GM12878 (cell line): ENCODE measurements around the gene PPP2R1B. TPM values are rescaled to one million over a fixed set of nuclear protein-coding genes. Genes with fewer than 3 reads are reported as not detected.

ENCODE experiments used
- ATAC-seq: fragments of 200-7000 bp; cut with Tn5 transposase; 3 replicates; pipeline ENCODE4 v1.9.1; 2020; ENCODE audit warnings: mild to moderate bottlenecking, moderate library complexity
- BruUV-seq: library from RNA; stranded (reverse); fragments of 400-500 nt; replicated peaks from 2 replicates; lab custom pipeline; 2021; lab: Mats Ljungman, UMichigan
- CTCF ChIA-PET: fragments of 300-600 bp; sonication (Branson Sonifier 250); formaldehyde crosslinking; extraction: SDS; loops from one replicate; lab custom pipeline; 2021; ENCODE audit warnings: inconsistent platforms; lab: Yijun Ruan, JAX
- POLR2A ChIA-PET: fragments of 350-600 bp; formaldehyde crosslinking; extraction: SDS; loops from one replicate; lab custom pipeline; 2021; ENCODE audit warnings: inconsistent platforms; lab: Charles Lee
- RAD21 ChIA-PET: fragments of 300-600 bp; sonication (Branson Sonifier 250); formaldehyde crosslinking; loops from one replicate; lab custom pipeline; 2023; ENCODE audit warnings: antibody characterized with exemption; ENCODE audit not compliant: unreplicated experiment; lab: Charles Lee
- SMC1A ChIA-PET: fragments of 300-600 bp; sonication (Branson Sonifier 250); formaldehyde crosslinking; loops from one replicate; lab custom pipeline; 2023; ENCODE audit not compliant: unreplicated experiment, uncharacterized antibody; lab: Charles Lee
- DNase-seq: peaks from one replicate; pipeline ENCODE4 v3.0.0-alpha.2; 2011; ENCODE audit warnings: low read depth, low spot score
- FAIRE-seq: peaks from 3 replicates; lab custom pipeline; 2011; peaks lifted over from hg19 to GRCh38; lab: Jason Lieb, UNC
- H2AFZ ChIP-seq: 2 replicates; pipeline ENCODE4 v1.6.0; 2011; ENCODE audit warnings: low read depth, low read length, control low read depth; ENCODE audit not compliant: control insufficient read depth
- H3K27ac ChIP-seq: 2 replicates; pipeline ENCODE4 v1.5.1; 2011; ENCODE audit warnings: control low read depth; ENCODE audit not compliant: control insufficient read depth, insufficient read depth
- H3K27me3 ChIP-seq, 2 experiments: replicated peaks in 1 of 2; 2 replicates each; pipeline versions ENCODE4 v1.6.0 to v1.6.1; 2011; ENCODE audit warnings: low read length in 1 of 2; ENCODE audit not compliant: control insufficient read depth in 2 of 2, insufficient read depth in 2 of 2
- H3K36me3 ChIP-seq, 2 experiments: 2 replicates each; pipeline ENCODE4 v1.5.1; 2011; ENCODE audit warnings: low read length in 1 of 2; ENCODE audit not compliant: control insufficient read depth in 2 of 2, insufficient read depth in 2 of 2
- H3K4me1 ChIP-seq: 2 replicates; pipeline ENCODE4 v1.6.1; 2011; ENCODE audit warnings: mild to moderate bottlenecking, low read length, moderate library complexity, mixed read lengths; ENCODE audit not compliant: control insufficient read depth, insufficient read depth
- H3K4me2 ChIP-seq: 2 replicates; pipeline ENCODE4 v1.6.0; 2011; ENCODE audit warnings: control low read depth; ENCODE audit not compliant: control insufficient read depth, insufficient read depth
- H3K4me3 ChIP-seq: fragments of 200-600 bp; sonication (generic); 2 replicates; pipeline ENCODE4 v1.5.1; 2016
- H3K79me2 ChIP-seq: 2 replicates; pipeline ENCODE4 v1.6.0; 2011; ENCODE audit warnings: low read length; ENCODE audit not compliant: control insufficient read depth, insufficient read depth
- H3K9ac ChIP-seq: 2 replicates; pipeline ENCODE4 v1.8.0; 2011; ENCODE audit warnings: low read length, control low read depth, mixed read lengths; ENCODE audit not compliant: control insufficient read depth, insufficient read depth
- H3K9me3 ChIP-seq: replicated peaks from 3 replicates; pipeline ENCODE4 v1.5.1; 2011; ENCODE audit warnings: mild to moderate bottlenecking, low read length; ENCODE audit not compliant: control insufficient read depth, insufficient read depth
- H4K20me1 ChIP-seq: 2 replicates; pipeline ENCODE4 v1.6.0; 2011; ENCODE audit not compliant: control insufficient read depth, insufficient read depth
- CHD4 ChIP-seq: fragments of 200-600 bp; sonication (generic); IDR thresholded peaks from 2 replicates; pipeline ENCODE4 v1.6.1; 2016; ENCODE audit warnings: mild to moderate bottlenecking
- CREM ChIP-seq: IDR thresholded peaks from 2 replicates; pipeline ENCODE4 v1.6.1; 2014; ENCODE audit warnings: antibody characterized with exemption, low read depth
- EGR1 ChIP-seq, 2 experiments: IDR thresholded peaks; 1 replicate in 1 of 2; 2 replicates in 1 of 2; pipeline ENCODE4 v1.6.1; 2011 to 2012; ENCODE audit warnings: low read depth in 2 of 2, low read length in 2 of 2, borderline replicate concordance in 1 of 2, mild to moderate bottlenecking in 1 of 2, moderate library complexity in 1 of 2
- ETV6 ChIP-seq, 2 experiments: fragments of 450-650 bp in 1 of 2; IDR thresholded peaks in 1 of 2; conservative IDR thresholded peaks in 1 of 2; 2 replicates each; pipeline ENCODE4 v1.6.1; 2014; ENCODE audit warnings: antibody characterized with exemption in 1 of 2, borderline replicate concordance in 1 of 2, low read depth in 1 of 2, mild to moderate bottlenecking in 1 of 2, moderate library complexity in 1 of 2
- IKZF2 ChIP-seq, 2 experiments: fragments of 450-650 bp; IDR thresholded peaks; 2 replicates each; pipeline ENCODE4 v1.6.1; 2017; ENCODE audit warnings: mild to moderate bottlenecking in 2 of 2, moderate library complexity in 2 of 2
- NFIC ChIP-seq: IDR thresholded peaks from 2 replicates; pipeline ENCODE4 v1.6.1; 2012; ENCODE audit warnings: low read depth, mild to moderate bottlenecking, inconsistent platforms, low read length, moderate library complexity
- NFYA ChIP-seq: IDR thresholded peaks from 2 replicates; pipeline ENCODE4 v1.6.1; 2011; ENCODE audit warnings: low read depth, mild to moderate bottlenecking, low read length, improper control_type of control experiment, borderline replicate concordance
- NFYB ChIP-seq: IDR thresholded peaks from 2 replicates; pipeline ENCODE4 v1.6.1; 2011; ENCODE audit warnings: low read depth, mild to moderate bottlenecking, low read length, improper control_type of control experiment, moderate library complexity; ENCODE audit not compliant: insufficient read depth
- PML ChIP-seq: IDR thresholded peaks from 2 replicates; pipeline ENCODE4 v1.6.1; 2012; ENCODE audit warnings: low read length, inconsistent platforms
- POLR2A ChIP-seq: IDR thresholded peaks from 2 replicates; pipeline ENCODE4 v1.6.1; 2011; ENCODE audit warnings: low read depth, mild to moderate bottlenecking, low read length
- SP1 ChIP-seq: IDR thresholded peaks from one replicate; pipeline ENCODE4 v1.6.1; 2011; ENCODE audit warnings: low read depth, low read length
- ZNF274 ChIP-seq: IDR thresholded peaks from one replicate; pipeline ENCODE4 v1.8.0; 2011; ENCODE audit not compliant: insufficient read length, insufficient read depth
- ZNF687 ChIP-seq: fragments of 450-650 bp; IDR thresholded peaks from 2 replicates; pipeline ENCODE4 v1.6.1; 2017; ENCODE audit warnings: mild to moderate bottlenecking, moderate library complexity
- ZZZ3 ChIP-seq: IDR thresholded peaks from 2 replicates; pipeline ENCODE4 v1.6.1; 2011; ENCODE audit warnings: low read depth; ENCODE audit not compliant: control insufficient read depth, insufficient read length
- WGBS: methylation state at CpG from one replicate; pipeline ENCODE4 v1.1.6; 2016; ENCODE audit warnings: low lambda C conversion rate; ENCODE audit not compliant: insufficient replicate concordance, insufficient coverage; ENCODE audit errors: missing lambda C conversion rate; 5-methylcytosine and 5-hydroxymethylcytosine counted together
- in situ Hi-C: fragments of 300-500 bp; cut with MboI; formaldehyde crosslinking; loops from 9 replicates; pipeline ENCODE4 v1.14.3; 2018; ENCODE audit warnings: mixed read lengths
- intact Hi-C: fragments of 100-400 bp; cut with micrococcal nuclease; formaldehyde crosslinking; loops from one replicate; pipeline ENCODE4 v1.14.2; 2022; ENCODE audit not compliant: unreplicated experiment
- polyA plus RNA-seq, 11 experiments: library from polyadenylated mRNA; depleted of rRNA in 4 of 11; unstranded in 6 of 11; stranded (reverse) in 5 of 11; fragments of >200 nt; fragmentation: Nextera tagmentation in 4 of 11; fragmentation: Illumina TruSeq in 1 of 11; extraction: Ambion mirVana in 4 of 11; extraction: Trizol in 1 of 11; gene quantifications; 1 replicate in 1 of 11; 2 replicates in 10 of 11; pipeline versions ENCODE4 v1.2.1 to v1.2.3, GENCODE V29; 2011 to 2016; ENCODE audit warnings: inconsistent platforms in 2 of 11, missing spikeins in 2 of 11, low read depth in 1 of 11
- total RNA-seq, 4 experiments: library from RNA; depleted of rRNA in 3 of 4; stranded (reverse); fragments of >200 nt in 3 of 4; fragmentation: Illumina TruSeq in 1 of 4; extraction: Trizol in 1 of 4; gene quantifications; 2 replicates each; pipeline versions ENCODE4 v1.2.1 to v1.2.3, GENCODE V29; 2013 to 2021
- TF ChIP-seq, protein P1 (sequence below): IDR thresholded peaks from 2 replicates; pipeline ENCODE4 v1.6.1; 2012; ENCODE audit warnings: improper control_type of control experiment, low read depth, low read length; ENCODE audit not compliant: insufficient replicate concordance

PPP2R1B gene
- total and polyA plus RNA-seq, 10 of the 15 experiments (the other 5 are each of a cell fraction or from before 2014, with no cell fraction given) = 26.6 to 68.2 (median 35.7) TPM

DNA sequence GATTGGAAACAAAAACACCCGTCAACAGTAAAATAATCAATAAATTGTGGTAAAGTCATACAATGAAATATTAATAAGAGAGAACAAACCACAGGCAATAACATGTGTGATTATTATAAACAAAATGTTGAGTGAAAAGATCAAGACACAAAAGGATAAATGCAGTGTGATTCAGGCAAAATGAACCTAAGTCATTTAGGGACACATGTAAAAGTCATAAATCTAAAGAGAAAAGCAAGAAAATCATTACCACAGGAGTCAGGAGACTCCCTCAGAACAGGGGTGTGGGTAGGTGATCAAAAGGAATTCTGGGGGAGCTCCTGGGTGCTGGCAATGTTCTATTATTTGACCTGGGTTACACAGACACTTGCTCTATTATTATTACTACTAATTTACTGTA is 47.9 kb upstream of the PPP2R1B start:
- ChIA-PET CTCF (interaction anchor here (1.0 kb wide), 1 partner anchor 11 kb away, joined by 3 read pairs; no protein-coding TSS in a partner anchor), RAD21 (no interaction called here), SMC1A (no interaction called here), POLR2A (no interaction called here)
- Histone ChIP-seq H3K9ac (no peak overlapping the region), H3K4me3 (no peak overlapping the region), H3K4me2 (no peak overlapping the region), H3K27ac (no peak overlapping the region), H3K9me3 (no peaks in the 10 kb centered on the region), H3K36me3 (peaks cover 0 to 11% of the 10 kb centered on the region in 2 experiments; a peak in 1 of 4 replicates), H3K79me2 (no peaks in the 10 kb centered on the region), H3K4me1 (no peaks in the 10 kb centered on the region), H3K27me3 (no peaks in the 10 kb centered on the region), H4K20me1 (no peaks in the 10 kb centered on the region), H2AFZ (no peak overlapping the region)
- intact Hi-C loops (no loop called here), in situ Hi-C loops (no loop called here)
- WGBS = 100% methylated on average over 1 of the region's 1 CpG
- BruUV-seq = no TSS peak
- ATAC-seq (no peak), DNase-seq (no peak), FAIRE-seq (no peak)
- TF ChIP-seq PML (no peak), CHD4 (no peak), CREM (no peak), EGR1 (IDR thresholded peaks at IDR 0.05; ENCODE audit: borderline replicate concordance in 1 of 2, low read depth in 2 of 2, low read length in 2 of 2) (no peak), NFYB (no peak), NFIC (no peak), ETV6 (conservative IDR thresholded peaks at IDR 0.05 in 1 of 2, IDR thresholded peaks at IDR 0.05 in 1 of 2; ENCODE audit: borderline replicate concordance in 1 of 2, low read depth in 1 of 2) (no peak), SP1 (no peak), ZNF687 (no peak), ZZZ3 (no peak), ZNF274 (no peak), NFYA (no peak), IKZF2 (IDR thresholded peaks at IDR 0.05) (no peak), POLR2A (no peak)
- TF ChIP-seq, protein P1, sequence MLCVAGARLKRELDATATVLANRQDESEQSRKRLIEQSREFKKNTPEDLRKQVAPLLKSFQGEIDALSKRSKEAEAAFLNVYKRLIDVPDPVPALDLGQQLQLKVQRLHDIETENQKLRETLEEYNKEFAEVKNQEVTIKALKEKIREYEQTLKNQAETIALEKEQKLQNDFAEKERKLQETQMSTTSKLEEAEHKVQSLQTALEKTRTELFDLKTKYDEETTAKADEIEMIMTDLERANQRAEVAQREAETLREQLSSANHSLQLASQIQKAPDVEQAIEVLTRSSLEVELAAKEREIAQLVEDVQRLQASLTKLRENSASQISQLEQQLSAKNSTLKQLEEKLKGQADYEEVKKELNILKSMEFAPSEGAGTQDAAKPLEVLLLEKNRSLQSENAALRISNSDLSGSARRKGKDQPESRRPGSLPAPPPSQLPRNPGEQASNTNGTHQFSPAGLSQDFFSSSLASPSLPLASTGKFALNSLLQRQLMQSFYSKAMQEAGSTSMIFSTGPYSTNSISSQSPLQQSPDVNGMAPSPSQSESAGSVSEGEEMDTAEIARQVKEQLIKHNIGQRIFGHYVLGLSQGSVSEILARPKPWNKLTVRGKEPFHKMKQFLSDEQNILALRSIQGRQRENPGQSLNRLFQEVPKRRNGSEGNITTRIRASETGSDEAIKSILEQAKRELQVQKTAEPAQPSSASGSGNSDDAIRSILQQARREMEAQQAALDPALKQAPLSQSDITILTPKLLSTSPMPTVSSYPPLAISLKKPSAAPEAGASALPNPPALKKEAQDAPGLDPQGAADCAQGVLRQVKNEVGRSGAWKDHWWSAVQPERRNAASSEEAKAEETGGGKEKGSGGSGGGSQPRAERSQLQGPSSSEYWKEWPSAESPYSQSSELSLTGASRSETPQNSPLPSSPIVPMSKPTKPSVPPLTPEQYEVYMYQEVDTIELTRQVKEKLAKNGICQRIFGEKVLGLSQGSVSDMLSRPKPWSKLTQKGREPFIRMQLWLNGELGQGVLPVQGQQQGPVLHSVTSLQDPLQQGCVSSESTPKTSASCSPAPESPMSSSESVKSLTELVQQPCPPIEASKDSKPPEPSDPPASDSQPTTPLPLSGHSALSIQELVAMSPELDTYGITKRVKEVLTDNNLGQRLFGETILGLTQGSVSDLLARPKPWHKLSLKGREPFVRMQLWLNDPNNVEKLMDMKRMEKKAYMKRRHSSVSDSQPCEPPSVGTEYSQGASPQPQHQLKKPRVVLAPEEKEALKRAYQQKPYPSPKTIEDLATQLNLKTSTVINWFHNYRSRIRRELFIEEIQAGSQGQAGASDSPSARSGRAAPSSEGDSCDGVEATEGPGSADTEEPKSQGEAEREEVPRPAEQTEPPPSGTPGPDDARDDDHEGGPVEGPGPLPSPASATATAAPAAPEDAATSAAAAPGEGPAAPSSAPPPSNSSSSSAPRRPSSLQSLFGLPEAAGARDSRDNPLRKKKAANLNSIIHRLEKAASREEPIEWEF = no peak
